GM11168 (cell line): ENCODE measurements around the gene GLIPR2.
"Not testable (repeated sequence)": the region's sequence is repeated elsewhere in the genome, so short reads cannot be mapped to it uniquely, and the experiment has no call there.

Experiments
- in situ Hi-C: fragments of 300-500 bp; cut with MboI; formaldehyde crosslinking; loops from one replicate; pipeline ENCODE4 v1.12.0; 2022; ENCODE audit warnings: low sequenced_read_pairs; ENCODE audit not compliant: unreplicated experiment

Gene GLIPR2

DNA sequence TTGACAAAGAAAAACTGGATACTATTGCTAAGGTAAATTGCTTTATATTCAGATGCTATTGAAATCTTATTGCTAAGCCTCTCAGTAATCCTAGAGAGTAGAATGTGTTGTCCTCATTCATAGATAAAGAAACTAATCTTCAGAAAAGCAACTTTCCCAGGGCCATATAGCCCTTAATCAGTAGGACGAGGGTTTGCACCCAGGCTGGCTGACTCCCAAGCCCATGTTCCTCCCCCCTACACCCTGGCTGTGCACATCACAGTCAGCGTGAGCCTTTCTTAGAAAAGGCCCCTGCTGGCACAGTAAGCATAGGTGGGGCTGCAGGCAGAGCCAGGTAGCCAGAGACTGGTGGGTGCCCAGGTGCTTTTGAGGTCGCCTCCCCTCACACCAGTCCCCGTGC lies 15.8 kb upstream of the GLIPR2 start:
- in situ Hi-C loops: no loop called here

DNA sequence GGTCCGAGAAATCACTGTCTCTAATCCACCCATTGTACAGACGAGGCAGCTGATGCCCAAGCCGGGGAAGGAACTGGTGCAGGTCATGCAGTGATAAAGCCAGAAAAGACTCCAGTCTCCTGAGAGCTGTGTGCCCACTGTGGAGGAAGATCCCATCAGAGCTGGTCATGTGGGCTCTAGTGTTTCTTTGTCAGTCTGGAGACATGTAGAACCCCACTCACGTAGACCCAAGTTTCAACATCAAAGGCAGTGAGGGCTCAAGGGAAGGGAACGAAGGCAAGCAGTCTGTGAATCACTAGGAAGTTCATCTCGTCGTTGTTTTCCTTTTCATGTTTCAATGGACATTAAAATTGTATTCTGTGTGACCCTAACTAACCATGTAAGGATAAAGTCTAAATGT lies 14.6 kb upstream of the GLIPR2 start:
- in situ Hi-C loops: no loop called here

DNA sequence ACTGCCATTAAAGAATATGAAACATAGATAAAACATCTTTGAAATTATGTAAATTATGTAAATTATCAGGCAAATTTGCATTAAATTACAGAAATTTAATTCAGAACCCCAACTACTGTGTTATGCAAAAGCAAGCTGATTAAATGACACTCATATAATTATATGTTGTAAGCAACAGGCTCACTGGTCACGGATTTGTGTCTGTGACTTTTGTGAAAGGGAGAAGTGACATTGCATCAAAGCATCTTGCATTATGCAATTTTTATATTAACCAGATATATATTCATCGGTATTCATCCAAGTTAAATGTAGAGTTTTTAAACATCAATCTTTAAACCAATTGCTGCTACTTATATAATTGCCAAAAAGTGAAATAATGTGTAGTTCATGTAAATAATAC lies 13.0 kb upstream of the GLIPR2 start:
- in situ Hi-C loops: no loop called here

DNA sequence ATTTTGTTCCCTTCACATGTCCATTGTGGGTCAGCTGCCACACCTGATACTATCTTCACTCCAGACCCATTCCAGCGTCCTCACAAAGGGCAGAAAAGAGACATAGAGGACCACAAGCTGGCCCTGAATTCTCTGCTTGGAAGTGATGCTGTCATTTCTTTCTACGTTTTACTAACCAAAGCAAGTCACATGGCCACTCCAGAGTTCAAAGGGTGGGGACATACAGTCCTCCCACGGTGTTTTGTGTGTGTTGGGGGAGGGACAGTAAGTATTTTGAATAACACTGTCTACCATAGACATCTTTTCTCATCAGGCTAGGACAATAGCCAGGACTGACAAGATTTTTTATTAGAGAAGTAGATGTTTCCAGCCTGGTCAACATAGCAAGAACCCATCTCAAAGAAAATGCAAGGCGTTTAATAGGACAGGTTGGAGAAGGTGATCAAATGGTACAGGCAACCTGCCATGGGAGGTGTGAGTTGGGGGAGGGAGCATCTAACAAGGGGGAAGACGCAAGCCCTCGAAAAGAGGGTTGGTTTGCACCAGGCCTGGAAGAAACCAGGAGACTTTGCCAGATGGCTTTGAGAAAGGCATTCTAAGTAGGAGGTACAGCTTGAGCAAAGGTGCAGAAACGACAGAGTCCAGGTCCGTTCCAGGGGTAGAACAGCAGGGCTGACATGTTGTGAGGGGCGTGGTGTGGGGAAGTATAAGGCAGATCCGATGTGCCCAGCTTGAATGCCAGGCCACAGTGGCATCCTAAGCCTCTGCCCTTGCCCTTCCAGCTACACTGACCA lies 11.3 kb upstream of the GLIPR2 start:
- in situ Hi-C loops: no loop called here

DNA sequence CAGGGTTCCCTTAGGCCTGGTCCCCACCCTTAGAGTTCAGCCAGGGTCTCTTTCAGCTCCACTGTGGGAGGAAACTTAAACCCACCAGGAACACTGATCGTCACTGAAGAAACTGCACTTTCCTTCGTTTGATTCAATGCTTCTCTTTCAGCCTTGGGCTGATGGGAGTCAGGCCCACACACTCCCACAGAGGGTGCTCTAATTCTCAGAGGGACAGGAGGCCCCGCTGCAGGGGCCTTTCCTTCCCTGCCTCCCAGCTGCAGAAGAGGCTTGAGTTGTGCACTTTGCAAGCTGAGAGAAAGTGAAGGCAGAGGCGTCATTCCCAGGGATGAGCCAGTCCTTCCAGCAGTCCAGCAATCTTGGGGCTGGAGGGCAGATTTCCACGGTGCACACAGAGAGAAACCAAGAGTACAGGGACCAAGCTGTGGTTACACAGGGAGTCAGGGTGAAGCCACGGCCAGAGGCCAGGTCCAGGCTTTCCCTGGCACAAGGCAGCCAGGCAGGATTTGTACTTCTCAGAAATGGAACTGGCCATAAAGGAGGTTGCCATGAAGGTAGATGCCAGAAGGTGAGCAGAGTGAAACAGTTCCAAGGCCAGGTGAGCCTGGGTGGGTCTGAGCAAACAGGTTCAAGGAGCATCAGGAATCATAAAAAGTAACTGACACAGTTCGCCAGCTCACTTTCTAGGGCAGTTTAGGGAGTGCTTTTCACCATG lies 10.4 kb upstream of the GLIPR2 start:
- in situ Hi-C loops: no loop called here

DNA sequence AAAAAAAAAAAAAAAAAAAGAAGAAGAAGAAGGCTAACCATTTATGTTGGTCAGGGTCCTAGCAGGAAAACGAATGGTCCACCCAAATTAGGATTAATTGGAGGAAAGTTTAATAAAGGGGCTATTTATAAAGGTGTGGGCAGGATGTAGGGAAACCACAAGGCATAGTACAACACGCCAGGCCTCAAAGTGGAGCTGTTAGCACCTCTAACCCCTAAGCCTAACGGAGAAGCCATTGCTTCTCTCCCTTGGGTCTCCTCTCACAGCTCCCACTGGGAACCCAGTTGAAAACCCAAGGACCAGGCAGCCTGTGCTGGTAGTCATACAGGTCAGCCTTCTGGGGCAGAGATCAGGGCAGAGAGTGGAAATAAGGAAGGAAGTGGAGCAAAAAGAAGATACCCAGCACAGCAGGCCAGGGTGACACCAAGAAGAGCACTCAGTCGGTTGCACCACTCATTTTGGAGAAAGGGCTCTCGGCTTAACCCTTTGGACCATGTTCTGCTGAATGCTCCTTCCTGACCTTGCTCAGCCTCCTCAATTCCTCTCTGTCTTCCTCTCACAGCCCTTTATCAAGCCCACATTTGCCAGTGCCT lies 8.8 kb upstream of the GLIPR2 start:
- in situ Hi-C loops: no loop called here

DNA sequence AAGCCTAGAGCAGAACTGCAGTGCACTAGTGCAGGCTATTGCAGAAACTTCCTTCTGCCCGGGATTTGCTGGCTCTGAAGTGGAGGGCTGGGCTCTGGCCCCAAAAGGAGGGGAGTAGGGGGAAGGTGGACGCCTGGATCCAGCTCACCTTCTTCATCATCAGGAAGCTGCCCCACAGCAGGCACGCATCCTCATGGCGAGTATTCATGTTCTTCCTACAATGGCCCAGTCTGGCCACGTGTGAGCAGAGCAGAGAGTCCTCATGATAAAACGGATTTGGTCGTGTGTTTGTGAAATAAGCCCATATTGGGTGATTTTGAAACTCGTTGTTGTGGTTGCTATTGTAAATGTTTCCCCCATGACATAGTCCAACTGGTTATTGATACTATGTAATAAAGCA lies 8.2 kb upstream of the GLIPR2 start:
- in situ Hi-C loops: no loop called here

DNA sequence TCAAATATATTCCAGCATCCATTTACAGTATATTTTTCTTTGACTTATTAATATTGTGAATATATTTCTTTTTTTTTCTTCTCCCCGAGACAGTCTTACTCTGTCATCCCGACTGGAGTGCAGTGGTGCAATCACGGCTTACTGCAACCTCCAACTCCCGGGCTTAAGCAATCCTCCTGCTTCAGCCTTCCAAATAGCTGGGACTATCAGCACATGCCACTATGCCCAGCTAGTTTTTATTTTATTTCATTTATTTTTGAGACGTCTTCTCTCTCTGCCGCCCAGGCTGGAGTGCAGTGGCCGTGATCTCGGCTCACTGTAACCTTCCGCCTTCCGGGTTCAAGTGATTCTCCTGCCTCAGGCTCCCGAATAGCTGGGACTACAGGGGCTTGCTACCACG lies 7.4 kb upstream of the GLIPR2 start:
- in situ Hi-C loops: no loop called here

DNA sequence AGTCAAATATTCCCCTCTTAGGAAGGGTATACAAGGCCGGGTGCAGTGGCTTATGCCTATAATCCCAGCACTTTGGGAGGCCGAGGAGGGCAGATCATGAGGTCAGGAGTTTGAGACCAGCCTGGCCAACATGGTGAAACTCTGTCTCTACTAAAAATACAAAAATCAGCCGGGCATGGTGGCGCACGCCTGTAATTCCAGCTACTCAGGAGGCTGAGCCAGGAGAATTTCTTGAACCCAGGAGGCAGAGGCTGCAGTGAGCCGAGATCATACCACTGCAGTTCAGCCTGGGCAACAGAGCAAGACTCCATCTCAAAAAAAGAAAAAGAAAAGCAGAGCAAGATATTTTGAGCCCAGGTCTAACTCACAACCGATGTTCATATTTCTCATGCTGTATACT lies 4.9 kb upstream of the GLIPR2 start:
- in situ Hi-C loops: not testable (repeated sequence)

DNA sequence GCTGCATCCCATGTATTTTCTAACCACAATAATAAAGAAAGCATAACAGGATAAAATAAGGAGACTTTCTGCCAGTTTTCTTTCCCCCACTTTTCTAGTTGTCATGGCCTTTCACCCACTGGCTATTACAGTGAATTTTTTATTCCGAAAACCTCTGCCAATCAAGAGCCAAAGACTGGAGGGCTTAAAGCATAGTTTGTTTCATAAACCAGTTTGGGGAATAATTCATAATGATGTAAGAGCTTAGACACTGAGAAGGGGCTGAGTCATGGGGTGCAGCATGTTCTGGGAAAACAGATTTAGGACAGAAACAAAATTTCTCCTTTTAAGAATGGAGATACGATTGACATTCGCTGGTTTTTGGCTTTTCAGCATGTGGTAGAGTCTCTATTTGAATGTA lies 4.4 kb upstream of the GLIPR2 start:
- in situ Hi-C loops: no loop called here

DNA sequence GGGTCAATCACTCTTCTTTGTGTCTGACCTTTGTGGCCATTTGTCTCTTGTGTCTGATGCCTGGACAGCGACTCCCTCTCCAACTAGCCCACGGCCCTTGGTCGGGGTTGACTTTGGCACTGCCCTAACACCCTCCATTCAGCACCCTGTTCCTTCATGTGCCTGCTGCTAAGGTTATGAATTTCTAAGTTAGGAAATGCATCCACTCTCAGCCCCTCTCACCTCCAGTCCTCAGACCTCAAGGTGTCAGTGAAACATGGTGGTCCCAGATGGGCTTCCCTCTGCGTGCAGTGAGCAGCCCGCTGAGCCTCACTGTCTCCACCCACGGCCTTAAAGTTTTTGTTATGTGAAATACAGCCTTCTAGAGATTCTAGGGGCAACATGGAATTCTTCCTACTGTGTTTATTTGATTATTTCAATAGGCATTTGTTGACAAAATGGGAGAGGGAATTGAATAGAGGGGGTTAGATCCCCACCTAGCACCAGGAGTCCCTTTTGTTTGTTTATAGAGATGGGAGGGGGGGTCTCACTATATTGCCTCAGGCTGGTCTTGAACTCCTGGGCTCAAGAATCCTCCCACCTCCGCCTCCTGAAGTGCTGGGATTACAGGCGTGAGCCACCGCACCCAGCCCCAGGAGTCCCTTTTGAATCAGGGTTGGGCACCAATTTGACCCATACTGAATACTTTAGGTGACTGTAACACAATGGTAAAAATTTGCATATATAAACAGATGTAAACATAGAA lies 1.6 kb upstream of the GLIPR2 start:
- in situ Hi-C loops: no loop called here

DNA sequence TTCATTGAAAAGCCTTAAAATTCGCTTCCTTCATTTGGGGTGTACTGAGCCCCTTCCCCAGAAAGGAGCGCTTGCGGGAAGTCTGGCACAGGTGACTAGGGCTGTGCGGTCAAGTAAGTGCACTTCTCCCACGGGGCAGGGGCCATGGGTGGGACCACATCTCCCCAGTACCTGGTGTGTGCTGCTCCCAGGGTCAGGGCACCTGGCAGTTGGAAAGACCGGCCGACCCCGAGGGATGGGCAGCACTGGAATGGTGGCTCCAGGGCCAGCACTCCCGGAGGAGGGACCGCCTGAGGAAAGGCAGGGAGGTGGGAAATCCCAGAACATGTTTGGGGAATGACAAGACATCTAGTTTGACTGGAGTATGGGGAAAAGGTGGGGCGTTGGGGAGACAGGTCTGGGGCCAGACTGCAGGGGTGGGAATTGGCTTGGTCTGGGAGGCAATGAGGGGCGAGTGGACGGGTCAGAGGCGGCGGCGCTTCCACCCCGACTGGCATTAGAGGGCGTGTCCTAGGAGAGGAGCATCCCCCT lies 727 bp upstream of the GLIPR2 start:
- in situ Hi-C loops: no loop called here

DNA sequence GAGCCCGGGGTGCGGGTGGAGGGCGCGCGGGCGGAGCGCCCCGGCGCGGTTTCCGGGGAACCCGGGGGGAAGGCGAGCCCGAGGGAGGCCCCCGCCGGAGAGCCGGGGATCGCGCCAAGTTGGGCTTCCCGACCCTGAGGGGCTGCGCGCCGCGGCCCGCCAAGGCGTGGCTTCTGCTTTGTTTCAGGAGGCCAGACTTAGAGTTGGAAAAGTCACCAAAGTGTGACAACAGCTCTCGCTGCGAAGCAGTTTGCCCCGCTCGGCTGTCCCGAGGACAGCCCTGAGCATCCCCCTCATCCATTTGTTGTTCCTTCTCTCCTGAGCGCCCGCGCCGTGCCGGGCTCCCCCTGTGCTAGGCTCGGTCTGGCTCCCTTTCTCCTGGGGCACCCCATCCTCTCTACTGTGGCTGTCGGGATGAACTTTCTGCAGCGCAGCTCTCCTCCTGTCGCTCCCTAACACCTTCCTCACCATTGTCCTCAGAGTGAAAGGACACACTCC lies 410 bp downstream of the GLIPR2 start:
- in situ Hi-C loops: no loop called here

DNA sequence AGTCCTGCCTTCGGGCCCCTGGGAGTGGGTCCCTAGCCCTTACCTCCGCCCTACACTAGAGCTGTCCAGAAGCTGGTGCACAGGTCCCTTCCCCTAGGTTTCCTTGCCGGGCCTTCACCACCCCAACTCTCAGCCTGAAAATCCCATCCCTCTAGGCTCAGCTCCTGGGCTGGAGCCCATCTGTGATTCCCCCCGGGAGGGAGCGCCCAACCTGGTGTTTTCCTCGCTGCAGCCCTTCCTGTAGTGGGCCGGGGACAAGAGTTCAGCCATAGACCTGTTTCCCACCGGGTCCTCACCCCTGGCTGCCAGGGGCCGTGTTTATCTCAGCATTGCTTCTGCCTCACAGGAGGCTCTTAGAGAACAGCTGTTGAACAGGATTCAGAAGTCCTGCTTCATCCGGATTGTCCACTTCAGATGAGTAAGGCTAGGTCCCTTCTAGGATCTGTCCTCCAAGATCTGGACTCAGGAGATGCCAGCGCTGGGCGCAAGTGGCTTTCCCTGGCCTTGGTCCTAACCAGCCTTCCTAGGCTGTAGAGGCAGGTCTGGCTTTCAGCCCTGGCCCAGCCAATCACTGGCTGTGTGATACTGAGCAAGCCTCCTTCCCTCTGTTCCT lies 965 bp downstream of the GLIPR2 start:
- in situ Hi-C loops: no loop called here

DNA sequence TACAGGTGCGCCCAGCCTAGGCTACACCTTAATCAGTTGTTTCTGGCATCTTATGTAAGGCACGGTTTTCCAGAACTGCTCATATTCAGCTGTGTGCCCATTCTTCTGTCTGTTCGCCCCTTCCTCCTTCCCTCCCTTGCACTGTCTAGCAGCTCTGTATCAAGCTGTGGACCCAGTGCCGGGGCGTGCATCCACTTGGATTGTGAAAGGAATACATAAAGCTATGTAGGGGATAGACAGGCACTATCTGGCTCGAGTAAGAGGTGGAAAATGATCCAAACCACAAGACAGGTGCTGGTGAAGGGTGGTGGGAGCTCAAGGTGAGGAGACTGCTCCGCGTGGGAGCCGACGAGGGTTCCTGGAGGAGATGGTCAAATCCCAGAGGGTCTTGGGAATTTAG lies 2.0 kb downstream of the GLIPR2 start:
- in situ Hi-C loops: no loop called here

DNA sequence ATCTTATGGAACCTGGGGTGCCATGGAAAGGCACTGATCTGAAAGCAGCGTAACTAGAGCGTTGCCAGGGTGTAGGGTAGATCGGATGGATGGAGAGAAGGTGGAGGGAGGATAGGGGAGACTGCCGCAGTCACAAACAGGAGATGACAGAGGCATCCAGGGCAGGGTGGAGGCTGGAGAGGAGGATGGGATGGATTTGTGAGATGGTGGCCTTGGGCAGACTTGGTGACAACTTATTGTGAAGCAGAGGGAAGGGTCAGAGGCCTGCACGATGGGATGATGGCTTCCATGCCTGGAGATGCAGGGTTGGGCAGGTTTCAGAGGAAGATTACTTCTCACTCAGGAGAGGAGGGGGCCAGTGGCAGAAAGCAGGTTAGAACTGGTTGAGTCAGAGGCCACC lies 2.4 kb downstream of the GLIPR2 start:
- in situ Hi-C loops: no loop called here

DNA sequence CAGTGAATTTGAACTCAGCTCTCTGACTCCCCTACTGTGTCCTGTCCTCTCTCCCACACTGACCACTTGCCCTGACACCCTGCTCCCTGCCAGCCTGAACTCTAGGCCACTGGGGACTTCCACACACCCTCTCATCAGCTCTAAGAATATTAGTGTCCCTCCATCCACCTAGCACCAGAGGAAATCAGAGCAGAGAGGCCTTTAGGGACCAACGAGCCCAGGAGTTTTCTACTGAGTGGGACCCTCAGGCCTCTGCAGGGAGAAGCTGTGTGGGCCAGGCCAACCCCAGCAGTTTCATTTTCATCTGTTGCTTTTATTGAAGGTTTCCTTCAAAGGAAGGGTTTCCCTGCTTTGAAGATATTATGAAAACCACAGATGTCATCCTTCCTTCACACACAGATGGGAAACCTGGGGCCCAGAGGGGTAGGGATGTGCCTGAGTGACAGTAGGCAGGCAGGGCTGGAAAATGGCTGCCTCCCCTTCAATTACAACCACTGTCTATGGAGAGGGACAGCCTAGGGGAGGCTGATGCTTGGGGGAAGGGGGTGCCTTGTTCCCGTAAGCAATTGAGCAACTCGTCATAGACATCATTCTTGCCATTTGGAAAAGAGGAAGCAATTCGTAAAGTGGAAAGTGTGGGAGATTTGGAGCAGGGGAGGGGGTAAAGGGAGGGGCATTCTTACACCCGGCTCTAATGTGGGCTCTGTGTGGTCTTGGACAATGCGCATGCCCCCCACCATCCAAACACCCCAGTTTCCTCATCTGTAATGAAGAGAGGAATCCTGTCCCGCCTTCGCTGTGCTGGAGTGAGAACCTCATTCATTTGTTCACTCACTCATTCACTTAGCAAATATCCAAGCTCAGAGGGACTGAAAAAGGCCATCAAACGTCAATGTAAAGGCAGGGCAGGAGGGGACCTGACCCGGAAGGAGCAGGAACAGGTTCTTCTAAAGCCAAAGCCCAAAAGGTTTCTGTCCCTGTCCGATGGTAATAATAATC lies 3.9 kb downstream of the GLIPR2 start:
- in situ Hi-C loops: no loop called here

DNA sequence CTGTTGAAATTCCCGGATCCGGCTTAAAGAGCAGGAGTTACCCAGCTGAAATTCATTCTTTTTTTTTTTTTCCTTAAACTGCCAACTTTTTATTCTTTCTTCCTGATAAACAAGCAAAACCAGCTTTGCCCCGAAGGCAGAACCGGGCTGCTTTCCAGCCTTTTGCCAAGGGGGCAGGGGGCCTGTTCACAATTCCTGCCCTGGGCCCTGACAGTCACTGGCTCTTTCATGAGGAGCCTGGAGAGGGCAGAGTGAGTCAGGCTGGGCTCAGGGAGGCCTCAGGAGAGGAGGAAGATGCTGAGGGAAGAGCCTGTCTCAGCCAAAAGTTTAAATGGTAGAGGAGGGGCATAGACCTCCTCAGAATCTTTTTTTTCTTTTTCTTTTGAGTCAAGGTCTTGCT lies 4.8 kb downstream of the GLIPR2 start:
- in situ Hi-C loops: no loop called here

DNA sequence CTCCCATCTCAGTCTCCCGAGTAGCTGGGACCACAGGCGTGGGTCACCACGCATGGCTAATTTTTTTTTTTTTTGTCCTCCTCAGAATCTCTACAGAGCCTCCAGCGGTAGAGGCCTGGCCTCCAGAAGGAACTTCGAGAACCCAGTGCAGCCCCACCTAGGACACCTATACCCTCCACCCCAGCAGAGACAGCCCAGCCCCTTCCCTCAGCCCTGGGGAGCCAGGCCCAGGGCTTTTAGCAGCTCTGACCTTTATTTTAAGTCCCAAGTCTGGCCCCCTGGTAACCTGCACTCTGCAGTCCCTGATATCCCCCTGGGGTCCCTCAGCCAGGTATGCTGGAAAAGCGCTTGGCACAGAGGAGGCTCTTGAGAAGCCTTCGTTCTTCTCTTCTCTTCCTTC lies 5.2 kb downstream of the GLIPR2 start:
- in situ Hi-C loops: no loop called here
